GM19025 (cell line): Measurements from ENCODE around the gene NEURL2.

ENCODE experiments used
- ATAC-seq: cut with Tn5 transposase; IDR thresholded peaks from one replicate; pipeline ENCODE4 v1.9.1; 2021; ENCODE audit warnings: mild to moderate bottlenecking, low read depth, moderate library complexity; ENCODE audit not compliant: unreplicated experiment

Gene NEURL2

GRCh38 chr20:45850238-45850637 lies 40.8 kb downstream of the NEURL2 start:
- ATAC-seq = no peak

GRCh38 chr20:45848969-45849582 lies 41.9 kb downstream of the NEURL2 start:
- no peak for ATAC-seq

- ATAC-seq = no peak
Measured at GRCh38 chr20:45848421-45848820, 42.6 kb downstream of the NEURL2 start.

GRCh38 chr20:45845452-45845851 lies 45.6 kb downstream of the NEURL2 start:
- no peak for ATAC-seq

- ATAC-seq = no peak
Measured at GRCh38 chr20:45843506-45843905, 47.5 kb downstream of the NEURL2 start.

GRCh38 chr20:45842169-45842812 lies 48.7 kb downstream of the NEURL2 start:
- ATAC-seq = no peak

GRCh38 chr20:45841407-45842129 lies 49.4 kb downstream of the NEURL2 start:
- ATAC-seq = no peak

GRCh38 chr20:45840700-45841198 lies 50.3 kb downstream of the NEURL2 start:
- no peak for ATAC-seq
